ENCODE measurements around the gene TXNDC8. TPM values are rescaled to one million over a fixed set of nuclear protein-coding genes. Genes with fewer than 3 reads are reported as not detected.
"Not testable (repeated sequence)": the region's sequence is repeated elsewhere in the genome, so short reads cannot be mapped to it uniquely, and the experiment has no call there.

The TXNDC8 gene
- total and polyA plus RNA-seq, 7 experiments from 2014 or later: not detected

DNA sequence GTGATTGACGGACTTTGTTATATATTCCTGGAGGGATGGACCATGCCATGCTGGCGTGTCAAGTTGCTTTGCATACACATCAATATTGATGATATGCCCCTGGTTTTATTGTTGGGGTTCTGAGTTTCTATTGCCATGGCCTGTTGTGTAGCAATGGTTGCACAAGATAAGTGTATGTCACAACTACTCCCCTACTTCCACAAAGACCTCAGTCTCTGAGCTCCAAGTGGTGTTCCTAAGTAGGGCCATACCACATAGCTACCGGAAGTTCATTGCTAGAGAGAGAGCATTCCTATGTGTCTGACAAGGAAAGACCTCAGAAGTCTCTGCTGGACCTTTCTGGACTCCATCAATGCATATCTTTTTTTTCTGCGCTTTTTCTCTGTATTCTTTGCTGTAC lies 19.8 kb downstream of the TXNDC8 start:
- intact Hi-C loops (cut with micrococcal nuclease): no loop called here
- no peaks in the 10 kb centered on the region for H3K4me1 ChIP-seq (ENCODE audit: control insufficient read depth in 2 of 2, insufficient read depth in 2 of 2, low read length in 2 of 2)
- POLR2A ChIA-PET: no interaction called here
- no peak overlapping the region for H3K4me3 Mint-ChIP-seq
- H3K9me3 Mint-ChIP-seq: peaks cover 0 to 4% (median 0%) of the 10 kb centered on the region in 11 donors
- H3K9me3 ChIP-seq (ENCODE audit: control insufficient read depth in 2 of 3, low read length in 3 of 3): no peaks in the 10 kb centered on the region
- no peaks in the 10 kb centered on the region for H3K27me3 ChIP-seq (ENCODE audit: control insufficient read depth in 2 of 2, insufficient read depth in 2 of 2, low read length in 2 of 2)
- ATAC-seq (no peak), DNase-seq (no peak)
- no peaks in the 10 kb centered on the region for H3K36me3 ChIP-seq (ENCODE audit: control insufficient read depth in 2 of 3, insufficient read depth in 3 of 3, low read length in 3 of 3)
- H3K4me3 ChIP-seq (ENCODE audit: low read length): no peak overlapping the region
- H3K27ac ChIP-seq (ENCODE audit: low read depth, low read length): no peak overlapping the region
- H3K36me3 Mint-ChIP-seq: no peaks in the 10 kb centered on the region
- H3K27me3 Mint-ChIP-seq: peaks cover 4 to 12% (median 7%) of the 10 kb centered on the region in 5 donors
- peak overlapping the region in 1 of 9 donors; percentile 22 for H3K27ac Mint-ChIP-seq
- CTCF ChIA-PET: no interaction called here
- peaks cover 2 to 9% (median 8%) of the 10 kb centered on the region in 7 donors for H3K4me1 Mint-ChIP-seq

DNA sequence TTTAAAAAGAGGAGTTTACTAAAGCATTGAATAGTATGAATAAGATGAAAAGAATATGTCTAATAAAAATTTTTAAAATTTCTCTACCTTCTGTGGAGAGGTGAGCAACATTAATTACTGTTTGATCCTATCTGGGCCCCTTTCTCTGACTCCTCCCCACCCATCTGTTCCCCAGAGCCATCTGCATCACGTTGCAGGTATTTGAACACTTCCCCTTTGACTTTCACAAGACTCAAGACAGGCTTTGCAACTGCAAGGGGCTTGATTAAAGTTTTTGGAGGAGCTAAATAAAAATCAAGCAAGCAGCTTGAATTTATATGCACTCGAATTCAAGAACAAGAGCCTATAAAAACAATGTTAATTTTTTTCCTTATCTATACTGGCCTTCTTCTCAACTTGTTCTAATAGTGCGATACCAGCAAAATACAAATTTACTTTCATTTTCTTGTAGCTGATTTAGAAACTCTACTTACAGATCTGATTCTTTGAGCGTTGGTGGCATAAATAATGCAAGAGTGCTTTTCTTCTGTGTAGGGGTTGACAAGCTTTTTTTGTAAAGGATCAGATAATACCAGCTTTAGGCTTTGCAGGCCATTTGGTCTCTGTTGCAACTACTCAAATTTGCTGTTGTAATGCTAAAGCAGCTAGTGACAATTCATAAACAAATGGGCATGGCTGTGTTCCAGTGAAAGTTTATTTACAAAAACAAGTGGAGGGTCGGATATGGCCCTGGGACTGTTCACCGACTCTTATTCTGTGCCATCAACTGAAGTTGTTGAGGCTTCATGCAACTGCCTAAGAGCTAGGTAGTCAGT lies 21.2 kb downstream of the TXNDC8 start:
- peak in 2 of 9 donors; percentile 2 to 11 for DNase-seq
- H3K4me1 ChIP-seq (ENCODE audit: control insufficient read depth in 2 of 2, insufficient read depth in 2 of 2, low read length in 2 of 2): no peaks in the 10 kb centered on the region
- ChIA-PET POLR2A (no interaction called here), CTCF (no interaction called here)
- peak overlapping the region; percentile 48 to 81 (median 65) for H3K4me3 Mint-ChIP-seq
- ATAC-seq: no peak
- peak overlapping the region; percentile 26 for H3K27ac ChIP-seq (ENCODE audit: low read depth, low read length)
- peaks cover 0 to 15% (median 2%) of the 10 kb centered on the region in 11 donors for H3K9me3 Mint-ChIP-seq
- peaks cover 0 to 12% (median 5%) of the 10 kb centered on the region in 5 donors for H3K27me3 Mint-ChIP-seq
- peaks cover 2 to 9% (median 8%) of the 10 kb centered on the region in 7 donors for H3K4me1 Mint-ChIP-seq
- H3K27me3 ChIP-seq (ENCODE audit: control insufficient read depth in 2 of 2, insufficient read depth in 2 of 2, low read length in 2 of 2): no peaks in the 10 kb centered on the region
- H3K36me3 ChIP-seq (ENCODE audit: control insufficient read depth in 2 of 3, insufficient read depth in 3 of 3, low read length in 3 of 3): no peaks in the 10 kb centered on the region
- intact Hi-C loops (cut with micrococcal nuclease): no loop called here
- H3K27ac Mint-ChIP-seq: peak overlapping the region in 7 of 9 donors; percentile 3 to 80 (median 49)
- H3K4me3 ChIP-seq (ENCODE audit: low read length): peak overlapping the region; percentile 39
- H3K36me3 Mint-ChIP-seq: no peaks in the 10 kb centered on the region
- no peaks in the 10 kb centered on the region for H3K9me3 ChIP-seq (ENCODE audit: control insufficient read depth in 2 of 3, low read length in 3 of 3)

DNA sequence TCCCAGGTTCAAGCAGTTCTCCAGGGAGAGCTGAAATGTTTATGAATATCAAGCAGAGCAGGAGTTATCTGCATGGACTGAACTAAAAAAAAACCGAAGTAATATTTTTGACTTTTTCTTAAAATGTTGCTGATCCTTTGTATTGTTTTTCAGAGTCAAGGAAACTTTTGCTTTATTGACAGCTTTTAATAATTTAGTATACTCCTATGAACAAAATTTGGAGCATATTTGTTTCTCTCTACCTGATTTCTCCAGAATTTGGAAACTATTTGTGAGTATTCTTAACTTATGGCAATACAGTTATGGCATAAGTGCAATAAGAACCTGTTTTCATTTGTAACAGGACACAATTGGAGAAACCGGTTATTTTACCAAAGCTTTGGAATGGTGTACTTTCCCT lies 25.7 kb downstream of the TXNDC8 start:
- H3K27me3 Mint-ChIP-seq; ATAC-seq; H3K36me3 Mint-ChIP-seq; CTCF ChIA-PET; H3K4me1 ChIP-seq (ENCODE audit: control insufficient read depth in 2 of 2, insufficient read depth in 2 of 2, low read length in 2 of 2); H3K27ac Mint-ChIP-seq; POLR2A ChIA-PET; H3K4me3 ChIP-seq (ENCODE audit: low read length); H3K36me3 ChIP-seq (ENCODE audit: control insufficient read depth in 2 of 3, insufficient read depth in 3 of 3, low read length in 3 of 3); DNase-seq; H3K27ac ChIP-seq (ENCODE audit: low read depth, low read length); H3K9me3 ChIP-seq (ENCODE audit: control insufficient read depth in 2 of 3, low read length in 3 of 3); intact Hi-C loops (cut with micrococcal nuclease); H3K27me3 ChIP-seq (ENCODE audit: control insufficient read depth in 2 of 2, insufficient read depth in 2 of 2, low read length in 2 of 2); H3K4me3 Mint-ChIP-seq: not testable (repeated sequence)
- H3K9me3 Mint-ChIP-seq: peaks cover 0 to 18% (median 2%) of the 10 kb centered on the region in 11 donors
- H3K4me1 Mint-ChIP-seq: peaks cover 2 to 20% (median 17%) of the 10 kb centered on the region in 7 donors

DNA sequence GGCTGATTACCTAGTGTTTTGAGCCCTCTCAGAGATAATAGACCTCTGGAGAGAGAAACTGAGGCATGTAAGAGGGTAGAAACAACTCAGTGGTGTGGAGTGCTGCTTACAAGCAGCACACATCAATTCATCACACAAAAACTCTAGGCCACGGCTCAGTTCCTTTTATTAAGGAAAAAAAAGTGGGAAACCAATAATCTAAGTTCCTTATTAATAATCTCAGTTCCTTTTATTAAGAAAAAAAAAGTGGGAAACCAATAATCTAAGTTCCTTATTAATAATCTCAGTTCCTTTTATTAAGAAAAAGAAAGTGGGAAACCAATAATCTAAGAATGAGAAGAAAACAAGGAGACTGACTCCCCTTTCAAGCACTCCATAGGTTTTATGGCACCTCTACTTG lies 28.0 kb downstream of the TXNDC8 start:
- Histone ChIP-seq H3K4me1 (ENCODE audit: control insufficient read depth in 2 of 2, insufficient read depth in 2 of 2, low read length in 2 of 2) (peaks cover 0 to 7% of the 10 kb centered on the region in 2 donors), H3K4me3 (ENCODE audit: low read length) (no peak overlapping the region), H3K27me3 (ENCODE audit: control insufficient read depth in 2 of 2, insufficient read depth in 2 of 2, low read length in 2 of 2) (no peaks in the 10 kb centered on the region), H3K36me3 (ENCODE audit: control insufficient read depth in 2 of 3, insufficient read depth in 3 of 3, low read length in 3 of 3) (no peaks in the 10 kb centered on the region), H3K9me3 (ENCODE audit: control insufficient read depth in 2 of 3, low read length in 3 of 3) (no peaks in the 10 kb centered on the region), H3K27ac (ENCODE audit: low read depth, low read length) (no peak overlapping the region)
- H3K4me1 Mint-ChIP-seq: peaks cover 0 to 11% (median 9%) of the 10 kb centered on the region in 7 donors
- no peak overlapping the region for H3K4me3 Mint-ChIP-seq
- ChIA-PET POLR2A (no interaction called here), CTCF (no interaction called here)
- intact Hi-C loops (cut with micrococcal nuclease): no loop called here
- ATAC-seq: no peak
- no peak overlapping the region for H3K27ac Mint-ChIP-seq
- DNase-seq: no peak
- H3K36me3 Mint-ChIP-seq: peaks cover 0 to 6% (median 0%) of the 10 kb centered on the region in 5 donors
- H3K9me3 Mint-ChIP-seq: peaks cover 0 to 18% (median 2%) of the 10 kb centered on the region in 11 donors
- H3K27me3 Mint-ChIP-seq: peaks cover 0 to 21% (median 11%) of the 10 kb centered on the region in 5 donors

DNA sequence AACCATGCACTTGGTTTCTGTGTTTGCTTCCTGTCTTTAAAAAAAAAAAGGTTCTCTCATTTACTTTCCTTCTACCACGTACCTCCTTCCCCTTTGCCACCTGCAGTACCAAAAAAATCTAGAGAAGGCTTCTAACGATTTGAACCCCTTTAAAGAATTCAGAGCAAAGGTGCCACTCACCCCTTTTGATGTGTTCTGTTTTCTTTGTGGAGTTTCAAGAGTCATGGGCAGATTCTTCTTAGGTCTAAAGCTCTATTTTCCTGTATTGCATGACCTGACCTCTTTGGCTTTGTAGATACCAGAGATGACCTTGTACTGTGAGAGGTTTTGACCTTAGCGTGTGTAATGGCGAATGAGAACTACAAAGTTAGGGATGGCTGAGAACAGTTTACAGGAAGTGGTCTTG lies 29.0 kb downstream of the TXNDC8 start:
- H3K4me3 ChIP-seq (ENCODE audit: low read length): no peak overlapping the region
- DNase-seq: peak in 1 of 9 donors; percentile 2
- intact Hi-C loops (cut with micrococcal nuclease): no loop called here
- Mint-ChIP-seq H3K9me3 (peaks cover 0 to 18% (median 2%) of the 10 kb centered on the region in 11 donors), H3K4me3 (peak overlapping the region in 7 of 10 donors; percentile 3 to 68 (median 38)), H3K27ac (peak overlapping the region; percentile 4 to 87 (median 48)), H3K36me3 (peaks cover 0 to 6% (median 0%) of the 10 kb centered on the region in 5 donors), H3K27me3 (peaks cover 0 to 27% (median 15%) of the 10 kb centered on the region in 5 donors), H3K4me1 (peaks cover 0 to 11% (median 9%) of the 10 kb centered on the region in 7 donors)
- ChIA-PET CTCF (no interaction called here), POLR2A (no interaction called here)
- ATAC-seq: no peak
- H3K4me1 ChIP-seq (ENCODE audit: control insufficient read depth in 2 of 2, insufficient read depth in 2 of 2, low read length in 2 of 2): peaks cover 0 to 7% of the 10 kb centered on the region in 2 donors
- H3K27ac ChIP-seq (ENCODE audit: low read depth, low read length): no peak overlapping the region
- H3K27me3 ChIP-seq (ENCODE audit: control insufficient read depth in 2 of 2, insufficient read depth in 2 of 2, low read length in 2 of 2): no peaks in the 10 kb centered on the region
- H3K9me3 ChIP-seq (ENCODE audit: control insufficient read depth in 2 of 3, low read length in 3 of 3): no peaks in the 10 kb centered on the region
- no peaks in the 10 kb centered on the region for H3K36me3 ChIP-seq (ENCODE audit: control insufficient read depth in 2 of 3, insufficient read depth in 3 of 3, low read length in 3 of 3)

DNA sequence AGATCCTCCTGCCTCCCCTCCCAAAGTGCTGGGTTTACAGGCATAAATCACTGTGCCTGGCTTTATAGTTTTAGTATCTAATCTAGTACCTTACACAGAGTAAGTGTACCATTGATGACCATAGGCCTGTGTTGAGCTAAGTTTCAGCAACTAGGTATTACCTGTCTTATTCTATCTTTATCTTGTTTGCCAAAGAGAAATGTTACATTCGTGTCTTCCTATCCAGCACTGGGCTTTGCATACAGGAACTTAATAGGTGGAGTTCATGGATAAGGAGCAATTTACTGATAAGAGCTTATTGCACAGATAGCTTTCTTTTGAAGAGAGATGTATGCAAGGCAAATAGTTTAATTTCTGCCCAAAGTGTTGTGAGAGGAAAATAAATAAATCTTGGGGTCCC lies 30.5 kb downstream of the TXNDC8 start:
- ChIA-PET CTCF (no interaction called here), POLR2A (no interaction called here)
- Mint-ChIP-seq H3K9me3 (peaks cover 0 to 7% (median 0%) of the 10 kb centered on the region in 11 donors), H3K27ac (peak overlapping the region in 1 of 9 donors; percentile 87), H3K4me1 (peaks cover 0 to 11% (median 9%) of the 10 kb centered on the region in 7 donors), H3K27me3 (peaks cover 0 to 38% (median 19%) of the 10 kb centered on the region in 5 donors), H3K4me3 (no peak overlapping the region), H3K36me3 (peaks cover 0 to 6% (median 0%) of the 10 kb centered on the region in 5 donors)
- H3K27ac ChIP-seq (ENCODE audit: low read depth, low read length): no peak overlapping the region
- no peak overlapping the region for H3K4me3 ChIP-seq (ENCODE audit: low read length)
- intact Hi-C loops (cut with micrococcal nuclease): no loop called here
- peaks cover 0 to 7% of the 10 kb centered on the region in 2 donors for H3K4me1 ChIP-seq (ENCODE audit: control insufficient read depth in 2 of 2, insufficient read depth in 2 of 2, low read length in 2 of 2)
- H3K27me3 ChIP-seq (ENCODE audit: control insufficient read depth in 2 of 2, insufficient read depth in 2 of 2, low read length in 2 of 2): peaks cover 0 to 3% of the 10 kb centered on the region in 2 donors
- ATAC-seq (no peak), DNase-seq (no peak)
- H3K9me3 ChIP-seq (ENCODE audit: control insufficient read depth in 2 of 3, low read length in 3 of 3): no peaks in the 10 kb centered on the region
- no peaks in the 10 kb centered on the region for H3K36me3 ChIP-seq (ENCODE audit: control insufficient read depth in 2 of 3, insufficient read depth in 3 of 3, low read length in 3 of 3)

All from naive thymus-derived CD4-positive, alpha-beta T cell (primary cell).